CD4-positive, alpha-beta T cell treated with Interleukin-12 subunit alpha and Interleukin-12 subunit beta, for 1 hour (primary cell): ENCODE data around the gene AHNAK2.
"Not testable (repeated sequence)": the region's sequence is repeated elsewhere in the genome, so short reads cannot be mapped to it uniquely, and the experiment has no call there.

Experiments used
- DNase-seq: peaks from one replicate; pipeline ENCODE4 v3.0.0-alpha.2; 2020

The AHNAK2 gene

DNA sequence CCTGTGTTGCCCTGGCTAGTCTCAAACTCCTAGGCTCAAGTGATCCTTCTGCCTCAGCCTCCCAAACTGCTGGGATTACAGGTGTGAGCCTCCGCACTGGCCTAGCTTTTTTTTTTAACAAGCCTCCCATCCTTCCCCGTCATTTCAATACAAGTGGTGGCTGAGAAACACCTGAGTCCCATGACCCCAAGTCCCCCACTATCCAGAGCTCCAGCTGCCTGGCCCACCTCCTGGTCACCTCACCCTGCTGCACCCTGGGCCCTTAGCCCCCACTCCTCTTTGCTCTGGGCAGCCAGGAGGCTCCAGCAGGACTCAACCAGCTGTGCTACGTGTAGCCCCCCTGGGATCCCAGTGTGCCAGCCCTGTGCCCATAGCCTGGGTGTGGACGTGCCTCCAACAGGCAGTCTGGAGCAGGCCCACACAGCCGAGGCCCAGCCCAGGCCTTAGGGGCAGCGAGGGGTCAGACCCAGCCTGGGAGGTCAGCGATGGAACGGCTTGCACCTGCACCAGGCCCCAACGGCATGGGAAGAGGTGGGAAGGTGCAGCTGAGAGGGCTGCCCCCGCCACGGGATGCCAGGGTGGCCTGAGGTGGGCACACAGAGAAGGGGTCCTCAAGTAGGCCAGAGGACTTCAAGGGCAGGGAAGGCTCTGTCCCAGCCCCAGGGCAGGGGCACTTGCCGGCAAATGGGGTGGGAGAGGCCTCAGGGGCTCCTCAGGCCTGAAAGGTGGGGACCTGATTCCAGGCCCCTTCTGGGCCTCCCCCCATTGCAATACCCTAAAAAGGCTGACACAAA, 6.5 kb downstream of the AHNAK2 start:
- DNase-seq = no peak

DNA sequence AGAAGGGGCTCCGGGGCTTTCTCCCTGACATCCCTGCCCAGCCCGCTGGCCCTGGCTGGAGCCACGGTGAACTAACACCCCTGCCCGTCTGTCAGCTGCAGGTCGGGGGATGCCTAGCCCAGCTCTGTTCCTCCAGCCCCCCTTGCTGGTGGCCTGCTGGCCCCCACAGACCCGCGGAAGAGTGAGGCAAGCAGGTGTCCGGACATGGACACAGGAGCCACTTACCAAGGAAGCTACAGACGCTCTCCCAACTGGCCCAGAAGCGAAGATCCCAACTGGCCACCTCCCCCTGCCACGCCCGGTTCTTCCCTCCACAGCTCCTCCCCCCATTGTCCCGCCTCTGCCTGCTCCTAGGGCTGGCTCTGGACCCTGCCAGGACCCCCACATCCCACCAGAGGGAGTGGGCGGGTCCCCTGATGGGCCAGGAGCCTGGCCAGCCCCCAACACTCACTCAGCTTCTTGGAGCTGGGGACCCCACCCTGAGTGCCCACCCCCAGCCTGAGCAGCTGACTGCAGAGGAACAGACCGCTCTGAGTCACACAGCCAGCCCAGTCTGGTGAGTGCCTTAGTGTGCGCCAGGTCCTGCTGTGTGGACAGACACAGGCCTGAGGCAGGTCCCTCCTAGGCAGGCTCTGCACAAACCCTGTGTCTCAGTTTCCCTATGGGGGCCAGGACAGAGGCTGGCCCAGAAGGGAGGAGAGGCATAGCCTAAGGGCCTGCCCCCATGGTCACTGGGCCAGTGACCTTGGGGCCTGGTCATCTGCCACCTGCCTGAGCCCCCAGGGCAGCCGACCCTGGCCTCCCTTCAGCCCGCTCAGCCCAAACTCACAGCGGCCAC, 7.7 kb downstream of the AHNAK2 start:
- no peak for DNase-seq

DNA sequence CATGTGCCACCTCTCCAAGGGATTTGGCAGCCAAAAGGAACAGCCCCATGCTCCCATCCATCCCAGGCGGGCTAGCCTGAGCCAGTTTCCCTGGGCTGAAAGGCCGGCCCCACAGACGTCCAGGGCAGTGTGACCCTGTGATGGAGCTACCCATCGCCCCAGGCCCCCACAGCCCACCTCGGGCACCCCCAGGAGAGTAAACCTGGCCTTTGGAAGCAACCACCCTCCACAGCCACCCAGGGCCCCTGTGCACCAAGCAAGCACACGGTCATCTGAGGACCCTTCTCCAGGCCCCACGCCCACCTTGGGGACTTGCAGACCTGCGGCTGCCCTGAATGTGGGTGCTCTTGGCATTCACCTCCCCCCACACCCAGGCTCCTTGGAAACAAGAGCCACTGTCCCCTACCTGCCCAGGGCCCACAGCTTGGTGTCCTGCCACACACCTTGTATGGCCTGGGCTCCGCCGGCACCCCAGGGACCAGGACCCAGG, 8.4 kb downstream of the AHNAK2 start:
- DNase-seq = no peak

DNA sequence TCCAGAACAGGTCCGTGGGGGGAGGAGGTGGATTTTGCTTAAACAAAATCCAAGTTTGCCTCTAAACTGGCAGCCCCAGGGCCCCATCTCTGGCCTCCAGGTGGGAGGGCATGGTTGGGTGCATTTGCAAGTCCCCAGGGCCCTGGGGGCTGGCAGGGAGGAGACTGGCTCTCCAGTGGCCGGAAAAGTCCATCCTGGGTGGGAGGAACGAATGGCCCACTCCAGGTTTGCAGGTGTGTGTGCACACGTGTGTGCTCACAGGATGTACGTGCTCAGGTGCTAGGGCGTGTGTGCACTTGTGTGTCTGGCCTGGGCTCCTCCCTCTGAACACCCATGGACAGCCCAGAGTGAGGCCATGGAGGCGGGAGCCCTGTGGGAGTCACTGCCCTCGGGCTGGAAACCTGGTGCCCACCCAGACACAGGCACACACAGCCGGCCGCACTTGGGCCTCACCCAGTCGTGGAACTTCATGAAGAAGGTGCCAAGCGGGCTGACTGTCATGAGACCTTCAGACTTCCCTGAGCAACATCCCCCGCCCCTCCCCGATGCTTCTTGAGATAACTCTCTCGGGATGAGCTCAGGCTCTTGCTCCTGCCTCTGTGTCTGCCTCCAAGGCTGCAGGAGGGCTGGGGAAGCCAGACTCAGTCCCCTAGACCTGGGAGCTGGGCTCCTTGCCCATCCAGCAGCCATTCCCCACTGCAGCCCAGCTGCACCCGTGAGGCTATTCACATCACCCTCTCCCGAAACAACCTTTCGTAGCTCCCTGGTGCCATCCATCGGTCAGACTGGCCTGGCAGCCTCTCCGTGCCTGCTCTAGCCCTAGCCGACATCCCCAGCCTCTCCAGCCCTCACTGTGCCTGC, 9.4 kb downstream of the AHNAK2 start:
- no peak for DNase-seq

DNA sequence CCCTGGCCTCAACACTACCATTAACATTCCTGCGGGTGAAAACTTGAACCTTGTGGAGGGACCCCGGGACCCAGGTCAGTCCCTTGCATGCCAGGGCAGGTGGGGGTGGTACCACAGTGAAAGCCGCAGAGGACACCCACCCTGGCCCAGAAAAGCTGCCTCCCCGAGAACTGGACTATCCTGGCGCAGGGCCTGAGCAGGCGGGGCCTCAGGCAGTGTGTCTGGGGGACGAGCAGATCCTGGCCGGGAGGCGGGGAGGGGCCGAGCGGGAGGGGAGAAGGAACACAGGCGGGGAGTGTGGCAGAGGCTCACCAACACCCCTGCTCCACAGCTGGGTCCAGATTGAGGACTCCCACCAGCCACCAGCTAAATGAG, 10.0 kb downstream of the AHNAK2 start:
- no peak for DNase-seq

DNA sequence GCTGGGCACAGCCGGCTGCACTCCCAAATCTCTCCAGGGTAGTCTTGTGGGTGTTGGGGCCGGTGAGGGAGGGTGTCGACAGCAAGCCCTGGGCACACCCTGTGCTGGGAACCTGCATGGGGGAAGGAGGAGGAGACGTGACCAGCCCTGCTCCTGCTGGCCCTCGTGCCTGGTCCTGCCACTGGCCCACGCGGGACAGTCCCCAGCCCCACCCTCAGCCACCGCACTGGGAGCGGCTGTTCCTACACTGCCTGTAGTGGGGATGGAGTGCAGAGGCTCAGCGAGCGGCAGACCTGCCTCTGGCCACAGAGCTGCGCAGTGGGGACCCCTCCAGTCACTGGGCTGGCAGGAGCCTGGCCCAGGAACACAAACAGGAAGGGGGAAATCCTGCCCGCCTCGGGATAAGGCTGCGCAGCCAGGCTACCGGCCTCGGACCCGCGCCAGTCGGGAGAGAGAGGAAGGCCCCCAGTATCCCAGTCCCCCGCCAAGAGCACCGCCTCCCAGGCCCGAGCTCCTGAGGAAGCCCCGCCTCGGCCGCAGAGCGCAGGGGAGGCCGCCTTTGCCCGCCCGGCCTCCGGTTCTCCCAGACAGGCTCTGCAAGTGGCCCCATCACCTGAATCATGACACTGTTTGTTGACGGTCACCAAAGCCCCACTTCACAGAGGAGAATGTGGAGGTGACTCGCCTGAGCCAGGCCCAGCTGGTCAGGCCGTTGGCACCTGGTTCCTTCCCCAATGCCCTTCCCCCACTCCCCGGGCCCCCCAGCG, 10.6 kb downstream of the AHNAK2 start:
- no peak for DNase-seq

DNA sequence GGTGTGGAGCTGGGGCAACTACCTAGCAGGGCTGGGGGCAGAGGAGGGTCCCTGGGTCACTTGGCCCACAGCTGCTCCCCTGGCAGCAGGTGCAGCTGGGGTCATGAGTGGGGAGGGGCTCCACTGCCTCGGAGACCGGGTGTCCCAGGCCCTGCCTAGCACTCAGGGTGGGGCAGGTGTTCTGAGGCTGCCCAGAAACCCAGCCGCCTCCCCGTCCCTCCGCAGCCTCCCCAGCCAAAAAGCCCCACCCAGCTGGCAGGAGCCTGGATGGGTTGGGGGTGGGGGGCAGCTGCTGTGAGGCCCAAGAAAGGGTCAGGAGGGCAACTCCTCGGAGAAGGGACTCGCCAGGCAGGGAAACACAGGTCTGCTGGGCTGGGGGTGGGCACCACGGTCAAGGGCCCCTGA, 11.2 kb downstream of the AHNAK2 start:
- DNase-seq = no peak

DNA sequence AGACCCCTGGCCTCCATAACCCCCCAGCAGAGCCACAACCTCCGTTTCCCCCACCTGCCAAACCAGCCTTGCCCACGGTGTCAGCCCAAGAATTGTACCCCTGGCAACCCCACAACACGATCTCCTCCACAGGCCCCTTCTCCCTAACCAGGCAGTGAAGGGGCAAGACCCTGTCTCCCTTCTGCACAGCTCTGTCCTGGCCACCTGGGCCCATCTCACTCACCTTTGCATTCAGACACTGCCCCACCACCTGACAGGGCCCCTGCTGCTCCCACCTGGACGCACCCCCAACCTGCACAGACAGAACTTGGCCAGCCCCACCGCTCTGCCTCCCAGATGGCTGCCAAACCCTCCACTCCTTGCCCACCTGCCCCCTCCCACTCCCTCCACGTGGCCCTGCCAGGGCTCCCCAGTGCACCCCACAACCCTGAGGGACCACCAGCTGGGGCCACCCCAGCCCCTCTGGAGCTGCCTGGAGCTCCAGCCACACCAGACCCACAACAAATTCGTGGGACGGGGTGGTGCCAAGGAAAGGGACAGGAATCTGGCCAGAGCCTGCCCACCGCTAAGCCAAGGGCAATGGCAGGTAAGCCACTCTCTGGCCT, 11.8 kb downstream of the AHNAK2 start:
- DNase-seq = no peak

DNA sequence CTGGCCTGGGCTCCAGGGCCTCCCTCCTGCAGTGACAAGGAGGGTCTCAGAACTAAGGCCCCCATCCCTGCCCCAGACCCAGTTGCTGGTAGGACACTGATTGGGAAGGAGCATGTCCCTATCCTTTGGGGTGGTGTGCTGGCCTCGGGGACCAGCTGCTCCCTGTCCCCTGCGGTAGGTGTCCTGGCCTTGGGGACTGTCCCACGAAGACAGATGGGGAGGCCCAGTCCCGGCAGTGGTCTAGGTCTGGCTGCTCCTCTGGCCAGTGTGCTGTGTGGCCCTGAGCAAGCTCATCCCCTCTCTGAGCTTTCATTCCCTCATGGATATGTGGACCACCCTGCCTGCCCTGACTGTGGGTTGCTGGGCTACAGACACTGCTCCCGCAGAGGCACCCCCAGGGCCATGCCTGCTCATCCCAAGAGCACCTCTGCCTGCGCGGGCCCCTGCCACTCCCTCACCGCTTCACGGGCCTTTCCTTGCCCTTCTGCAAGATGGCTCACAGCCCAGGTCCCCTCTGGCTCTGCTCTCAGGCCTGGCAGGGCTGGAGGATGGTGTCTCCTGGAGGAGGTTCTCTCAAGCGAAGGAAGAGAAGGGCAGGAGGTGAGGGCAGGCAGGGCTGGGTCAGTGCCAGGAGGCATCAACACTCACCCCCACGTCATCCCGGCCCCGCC, 12.5 kb downstream of the AHNAK2 start:
- no peak for DNase-seq

DNA sequence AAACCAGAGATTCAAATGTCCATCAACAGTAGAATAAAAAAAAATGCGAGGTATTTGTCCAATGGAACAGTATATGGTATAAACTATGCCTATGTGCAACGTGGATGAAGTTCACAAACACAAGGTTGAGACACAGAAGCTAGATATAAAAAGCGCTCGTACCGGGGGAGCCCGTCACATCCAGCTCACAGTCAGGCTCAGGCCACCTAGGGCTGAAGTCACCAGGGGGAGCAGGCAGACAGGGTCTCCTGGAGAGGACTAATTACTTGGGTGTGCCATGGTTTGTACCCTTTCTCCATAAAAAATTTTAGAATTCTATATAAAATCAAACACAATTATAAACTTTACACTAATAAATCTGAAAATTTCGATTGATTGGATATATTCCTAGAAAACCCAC, 13.6 kb downstream of the AHNAK2 start:
- DNase-seq = no peak

DNA sequence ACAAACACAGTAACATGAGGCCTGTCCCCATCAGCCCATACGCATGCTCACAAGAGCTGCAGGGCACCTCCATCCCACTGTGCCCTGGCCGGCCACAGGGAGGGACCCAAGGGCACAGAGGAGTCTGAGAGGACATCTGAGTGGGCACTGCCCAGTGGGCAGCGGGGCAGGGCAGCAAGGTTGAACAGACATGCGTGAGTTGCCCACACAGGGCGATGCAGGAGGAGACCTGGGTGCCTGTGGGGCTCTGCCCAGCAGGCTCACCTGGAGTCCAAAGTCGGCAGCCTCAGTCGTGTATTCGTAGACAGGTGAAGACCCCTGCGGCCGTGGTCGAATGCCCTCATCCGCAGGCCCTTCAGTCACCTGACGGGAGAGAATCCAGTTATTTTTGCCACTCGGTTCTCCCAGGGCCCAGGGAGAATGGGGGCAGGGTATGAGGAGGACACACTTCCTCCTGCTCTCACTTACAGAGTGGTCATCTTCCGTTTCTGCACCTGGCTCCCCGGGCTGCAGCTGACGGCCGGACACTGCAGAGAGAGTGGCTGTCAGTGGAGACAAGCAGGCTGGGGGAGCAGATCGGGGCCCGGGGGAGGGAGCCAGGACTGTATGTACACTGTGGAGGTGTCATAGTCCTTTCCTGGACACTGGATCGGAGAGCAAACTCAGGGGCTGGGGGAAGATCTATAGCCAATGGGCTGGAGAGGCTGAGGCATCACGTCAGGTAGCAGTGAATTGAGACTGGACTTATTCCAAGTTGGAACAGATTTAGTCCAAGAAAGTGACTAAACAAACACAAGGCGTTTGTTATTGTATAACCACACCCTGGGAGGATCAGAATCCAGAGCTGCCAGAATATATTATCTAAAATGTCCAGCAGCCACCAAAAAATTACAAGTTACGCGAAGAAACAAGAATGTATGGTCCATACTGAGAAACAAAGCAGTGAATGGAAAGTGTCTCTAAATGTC, 20.7 kb downstream of the AHNAK2 start:
- no peak for DNase-seq

DNA sequence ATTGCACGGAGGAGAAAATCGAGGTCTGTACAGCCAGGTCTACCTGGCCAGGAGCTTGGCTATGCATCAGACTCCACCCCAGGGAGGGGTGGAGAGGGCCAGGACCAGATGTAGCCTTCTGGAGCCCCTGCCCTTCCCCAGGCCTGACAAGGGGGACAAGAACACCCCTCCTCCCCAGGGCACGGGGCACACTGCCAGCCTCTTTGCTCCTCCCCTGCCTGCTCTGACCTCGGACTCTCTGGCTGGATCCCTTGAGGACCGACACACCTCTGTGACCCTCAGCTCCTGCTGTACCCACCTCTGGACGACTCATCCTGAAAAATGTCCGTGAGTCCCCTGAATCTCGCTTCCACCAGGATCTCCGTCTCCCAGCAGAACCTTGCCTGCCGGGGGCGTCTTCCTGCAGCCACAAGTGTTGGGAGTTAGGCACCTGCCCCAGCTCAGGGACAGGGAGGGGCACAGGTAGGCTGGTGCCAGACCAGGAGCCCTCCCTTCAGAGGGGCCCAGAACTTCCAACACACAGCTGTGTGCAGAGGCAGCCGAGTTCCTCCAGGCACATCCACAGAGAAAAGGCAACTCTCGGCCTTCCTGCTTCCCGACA, 21.8 kb downstream of the AHNAK2 start:
- no peak for DNase-seq

DNA sequence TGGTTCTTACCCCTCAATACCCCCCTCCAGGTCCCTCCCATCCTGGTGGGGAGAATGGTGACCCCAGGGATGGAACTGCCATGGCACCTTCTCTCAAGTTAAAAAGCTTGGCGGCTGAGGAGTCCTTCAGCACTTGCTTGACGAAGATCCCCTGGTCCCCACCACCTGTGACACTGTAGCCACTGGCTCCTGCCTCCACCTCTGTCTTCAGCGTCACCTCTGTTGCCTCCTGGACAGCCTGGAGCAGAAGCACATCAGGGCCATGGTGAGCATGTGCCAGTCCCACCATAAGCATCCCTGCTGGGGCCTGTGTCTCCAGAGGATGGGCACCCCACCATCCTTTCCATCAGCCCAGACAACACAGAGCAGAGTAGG, 22.8 kb downstream of the AHNAK2 start:
- DNase-seq = no peak

DNA sequence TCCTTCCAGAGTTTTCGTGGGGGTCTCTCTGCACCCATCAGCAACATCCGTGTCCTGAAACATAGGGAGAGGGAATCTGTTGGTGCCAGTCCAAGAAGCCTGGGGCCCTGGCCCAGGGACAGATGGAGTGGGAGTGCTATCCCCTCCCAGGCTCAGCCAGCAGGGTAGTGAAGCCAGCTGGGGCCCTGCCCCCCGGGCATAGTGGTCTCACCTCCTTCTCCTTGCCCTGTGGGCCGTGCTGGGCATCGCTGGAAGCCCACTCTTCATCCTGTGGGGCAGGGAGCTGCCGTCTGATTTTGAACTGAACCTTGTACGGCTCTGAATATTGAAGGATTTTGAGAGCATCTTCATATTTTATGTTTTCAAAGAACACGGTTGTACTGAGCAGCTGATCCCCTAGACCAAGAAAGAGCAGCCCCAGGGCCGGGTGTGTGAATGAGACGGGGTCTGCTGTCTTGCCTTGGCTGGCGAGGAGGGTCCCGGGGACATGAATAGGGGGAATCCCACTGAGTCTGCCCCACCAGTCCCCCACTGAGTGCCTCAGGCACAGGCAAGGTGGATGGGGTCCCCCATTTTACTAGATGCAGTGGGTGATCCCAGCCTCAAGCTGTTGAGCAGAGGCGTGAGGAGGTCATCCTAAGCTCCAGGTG, 23.3 kb downstream of the AHNAK2 start:
- no peak for DNase-seq

DNA sequence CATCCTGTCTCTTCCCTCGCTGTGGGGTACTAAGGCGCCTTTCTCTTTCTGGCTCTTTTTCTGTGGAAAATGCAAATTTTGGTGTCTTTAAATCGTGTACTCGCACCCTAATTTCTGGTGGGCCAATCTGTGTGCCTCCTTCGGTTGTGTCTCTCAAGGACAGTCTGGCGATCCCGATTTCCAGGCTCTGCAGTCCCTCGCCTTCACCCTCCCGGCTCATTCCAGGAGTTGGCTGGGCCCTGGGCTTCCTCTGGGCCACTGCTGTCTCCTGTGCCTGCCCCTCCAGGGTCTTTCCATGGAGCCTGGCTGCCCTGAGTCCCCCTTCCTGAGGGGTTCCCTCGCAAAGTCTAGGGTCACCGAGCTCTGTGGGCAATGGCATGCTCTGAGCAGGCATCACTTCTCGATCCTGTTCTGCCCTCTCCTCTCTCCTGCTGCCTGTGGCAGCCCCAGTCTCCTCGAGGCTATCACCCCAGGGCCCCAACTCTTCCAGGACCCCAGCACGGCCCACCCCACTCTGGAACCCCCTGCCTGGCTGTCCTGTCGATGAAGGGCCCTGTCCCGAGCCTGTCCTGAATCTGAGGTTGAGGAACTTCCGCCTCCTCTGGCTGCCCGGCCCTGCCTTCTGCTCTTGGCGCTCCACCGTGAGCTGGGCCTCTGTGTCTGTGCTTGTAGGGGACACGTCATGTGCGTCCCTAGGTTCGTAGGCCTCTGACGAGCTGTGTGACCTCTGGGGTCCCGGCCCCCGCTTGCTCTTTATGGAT, 24.1 kb downstream of the AHNAK2 start:
- DNase-seq = no peak

DNA sequence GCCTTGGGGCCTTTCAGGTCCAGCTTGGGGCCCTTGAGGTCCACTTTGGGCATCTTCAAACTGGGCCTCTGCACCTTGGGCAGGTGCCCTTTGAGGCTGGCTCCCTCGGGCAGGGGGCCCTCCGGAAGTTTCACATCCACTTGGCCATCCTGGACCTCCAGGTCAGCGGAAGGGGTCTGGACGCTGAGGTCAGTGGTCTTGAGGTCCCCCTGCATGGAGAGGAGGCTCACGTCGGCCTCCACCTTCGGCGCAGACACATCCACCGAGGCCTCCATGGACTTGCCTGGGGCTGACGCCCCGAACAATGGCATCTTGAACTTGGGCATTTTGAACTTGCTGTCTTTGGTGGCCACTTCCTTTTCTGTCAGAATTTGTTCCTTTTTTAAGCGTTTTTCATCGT, 25.1 kb downstream of the AHNAK2 start:
- DNase-seq = no peak

DNA sequence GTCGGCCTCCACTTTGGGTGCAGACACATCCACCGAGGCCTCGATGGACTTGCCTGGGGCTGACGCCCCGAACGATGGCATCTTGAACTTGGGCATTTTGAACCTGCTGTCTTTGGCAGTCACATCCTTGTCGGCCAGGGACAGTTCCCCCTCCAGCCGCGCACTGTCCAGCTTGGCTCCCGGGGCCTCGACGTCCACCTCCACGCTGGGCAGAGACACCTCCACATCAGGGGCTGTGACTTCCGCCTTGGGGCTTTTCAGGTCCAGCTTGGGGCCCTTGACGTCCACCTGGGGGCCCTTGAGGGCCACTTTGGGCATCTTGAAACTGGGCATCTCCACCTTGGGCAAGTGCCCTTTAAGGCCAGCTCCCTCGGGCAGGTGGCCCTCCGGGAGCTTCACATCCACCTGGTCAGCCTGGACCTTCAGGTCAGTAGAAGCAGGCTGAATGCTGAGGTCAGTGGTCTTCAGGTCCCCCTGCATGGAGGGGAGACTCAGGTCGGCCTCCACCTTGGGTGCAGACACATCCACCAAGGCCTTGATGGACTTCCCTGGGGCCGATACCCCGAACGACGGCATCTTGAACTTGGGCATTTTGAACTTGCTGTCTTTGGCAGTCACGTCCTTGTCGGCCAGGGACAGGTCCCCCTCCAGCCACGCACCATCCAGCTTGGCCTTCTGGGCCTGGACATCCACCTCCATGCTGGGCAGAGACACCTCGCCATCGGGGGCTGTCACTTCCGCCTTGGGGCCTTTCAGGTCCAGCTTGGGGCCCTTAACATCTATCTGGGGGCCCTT, 26.1 kb downstream of the AHNAK2 start:
- not testable (repeated sequence) for DNase-seq

DNA sequence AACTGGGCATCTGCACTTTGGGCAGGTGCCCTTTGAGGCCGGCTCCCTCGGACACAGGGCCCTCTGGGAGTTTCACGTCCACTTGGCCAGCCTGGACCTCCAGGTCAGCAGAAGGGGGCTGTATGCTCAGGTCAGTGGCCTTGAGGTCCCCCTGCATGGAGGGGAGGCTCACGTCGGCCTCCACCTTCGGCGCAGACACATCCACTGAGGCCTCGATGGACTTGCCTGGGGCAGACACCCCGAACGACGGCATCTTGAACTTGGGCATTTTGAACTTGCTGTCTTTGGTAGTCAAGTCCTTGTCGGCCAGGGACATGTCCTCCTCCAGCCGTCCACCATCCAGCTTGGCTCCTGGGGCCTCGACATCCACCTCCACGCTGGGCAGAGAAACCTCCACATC, 27.5 kb downstream of the AHNAK2 start:
- not testable (repeated sequence) for DNase-seq
